Activated effector memory CD4-positive, alpha-beta T cell treated with anti-CD3 and anti-CD28 coated beads, Interleukin-2, amount 50 U/mL, for 16 hours (primary cell): ENCODE measurements around the gene TANGO2.

Experiments used
- DNase-seq: peaks from one replicate; pipeline ENCODE4 v3.0.0-alpha.2; 2020

TANGO2 gene

DNA sequence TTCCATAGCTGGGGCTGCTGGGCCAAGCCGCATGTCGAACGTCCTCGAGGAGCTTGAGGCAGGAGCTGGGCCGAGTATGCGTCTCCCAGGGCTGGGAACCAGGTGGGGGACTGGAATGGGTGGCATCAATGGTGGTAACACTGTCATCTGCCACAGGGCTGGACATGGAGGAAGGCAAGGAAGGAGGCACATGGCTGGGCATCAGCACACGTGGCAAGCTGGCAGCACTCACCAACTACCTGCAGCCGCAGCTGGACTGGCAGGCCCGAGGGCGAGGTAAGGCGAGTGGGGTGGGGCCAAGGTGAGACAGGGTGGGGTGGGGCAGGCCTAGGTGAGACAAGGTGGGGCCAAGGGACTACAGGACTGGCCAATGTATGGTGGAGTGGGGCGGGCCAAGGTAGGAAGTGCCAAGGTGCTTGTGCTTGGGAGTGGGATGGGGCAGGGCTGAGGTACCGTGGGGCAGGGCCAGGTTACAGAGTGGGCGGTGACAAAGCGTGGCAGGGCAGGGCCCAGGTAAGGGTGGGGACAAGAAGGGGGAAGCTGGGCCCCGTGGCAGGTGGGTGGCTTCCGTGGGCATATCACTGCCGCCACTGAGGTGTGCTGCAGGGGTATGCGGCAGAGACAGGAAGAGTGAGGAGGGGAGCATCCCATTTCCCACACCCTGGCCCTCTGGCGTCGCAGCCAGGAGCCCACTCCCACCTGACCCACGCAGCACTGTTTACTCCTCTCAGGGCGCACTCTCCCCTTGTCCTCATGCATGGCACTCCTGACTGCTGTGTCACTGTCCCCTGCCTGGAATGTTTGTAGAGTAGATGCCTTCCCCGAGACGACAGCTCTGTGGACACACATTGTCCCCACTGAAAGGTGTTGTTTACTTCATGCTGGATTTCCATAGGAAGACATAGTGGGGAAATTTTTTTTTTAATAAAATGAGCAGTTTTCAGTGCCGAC is 31.7 kb downstream of the TANGO2 start:
- DNase-seq = no peak

DNA sequence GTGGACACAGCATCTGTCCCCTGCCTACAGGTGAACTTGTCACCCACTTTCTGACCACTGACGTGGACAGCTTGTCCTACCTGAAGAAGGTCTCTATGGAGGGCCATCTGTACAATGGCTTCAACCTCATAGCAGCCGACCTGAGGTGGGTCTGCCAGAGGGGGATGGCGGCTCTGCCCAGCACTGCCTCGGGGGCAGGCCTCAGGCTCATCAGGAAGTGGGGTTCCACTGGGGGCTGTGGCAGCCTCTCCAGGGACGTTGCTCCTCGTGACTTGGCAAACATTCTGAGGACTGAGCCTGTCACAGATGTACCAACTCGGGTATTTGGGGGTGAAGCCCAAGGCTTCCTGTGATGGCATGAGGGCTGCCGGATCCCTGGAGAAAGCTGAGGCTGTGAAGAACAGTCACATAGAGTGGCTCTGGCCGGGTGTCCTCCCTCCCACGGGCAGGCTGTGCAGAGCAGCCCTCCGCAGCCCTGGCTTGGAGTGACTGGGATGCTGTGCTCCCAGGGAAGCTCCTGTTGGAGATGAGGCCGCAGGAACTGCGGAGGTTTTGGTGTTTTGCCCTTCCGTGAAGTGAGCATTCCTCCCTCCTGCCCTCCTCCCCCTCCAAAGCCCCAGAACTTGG is 32.6 kb downstream of the TANGO2 start:
- DNase-seq = no peak

DNA sequence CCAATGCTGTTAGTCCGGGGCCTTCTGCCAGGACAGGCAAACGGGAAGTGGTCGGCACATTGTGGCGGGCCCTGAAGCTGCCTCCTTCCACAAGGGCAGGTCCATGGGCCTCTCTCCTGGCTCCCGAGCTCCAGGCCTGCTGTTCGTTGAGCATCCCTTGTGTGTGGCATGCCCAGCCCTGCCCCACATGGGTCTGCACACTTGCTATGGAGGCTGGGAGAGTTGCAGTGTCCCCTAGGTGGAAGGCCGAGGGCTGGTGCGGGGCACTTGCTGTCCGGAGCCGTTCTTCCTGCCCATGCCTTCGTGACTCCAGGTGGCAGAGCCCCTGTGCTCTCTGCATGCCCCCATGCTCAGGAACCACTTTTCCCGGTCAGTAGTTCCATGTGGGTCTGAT is 33.1 kb downstream of the TANGO2 start:
- DNase-seq = no peak

DNA sequence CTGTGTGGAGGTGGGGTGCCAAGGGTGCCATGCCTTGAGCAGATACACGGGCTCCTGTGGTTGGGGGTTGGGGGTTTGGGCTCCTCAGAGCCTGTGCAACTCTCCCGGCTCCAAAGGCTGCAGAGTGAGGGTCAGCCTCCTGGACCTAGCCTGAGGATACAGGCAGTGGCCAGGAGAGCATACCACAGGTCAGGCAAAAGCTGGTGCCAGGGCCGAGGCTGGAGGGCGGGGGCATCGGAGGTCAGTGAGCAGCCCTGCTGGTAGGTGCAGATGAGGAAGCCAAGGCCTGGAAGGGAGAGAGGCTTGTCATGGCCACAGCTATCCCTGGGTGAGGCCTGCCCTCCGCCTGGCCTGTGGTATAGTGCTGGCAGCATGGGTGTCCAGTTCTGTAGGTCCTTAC is 33.6 kb downstream of the TANGO2 start:
- DNase-seq = no peak

- DNase-seq = no peak
These were observed 34.2 kb downstream of the TANGO2 start for GRCh38 chr22:20055144-20055543.

DNA sequence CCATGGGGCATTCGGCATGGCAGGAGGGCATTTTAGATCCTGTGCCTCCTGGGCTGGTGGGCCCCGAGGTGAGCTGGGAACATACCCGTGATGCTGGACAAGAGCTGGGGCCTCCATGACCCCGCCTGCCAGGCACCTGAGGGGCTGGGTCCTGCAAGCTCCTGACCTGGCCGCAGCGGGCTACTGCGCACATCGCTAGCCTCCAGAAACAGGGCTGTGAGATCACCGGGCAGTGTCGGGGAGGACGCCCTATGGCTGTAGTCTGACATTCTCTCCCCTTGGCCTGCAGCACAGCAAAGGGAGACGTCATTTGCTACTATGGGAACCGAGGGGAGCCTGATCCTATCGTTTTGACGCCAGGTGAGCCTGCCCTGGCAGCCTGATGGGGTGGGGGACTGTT is 34.7 kb downstream of the TANGO2 start:
- DNase-seq = no peak

DNA sequence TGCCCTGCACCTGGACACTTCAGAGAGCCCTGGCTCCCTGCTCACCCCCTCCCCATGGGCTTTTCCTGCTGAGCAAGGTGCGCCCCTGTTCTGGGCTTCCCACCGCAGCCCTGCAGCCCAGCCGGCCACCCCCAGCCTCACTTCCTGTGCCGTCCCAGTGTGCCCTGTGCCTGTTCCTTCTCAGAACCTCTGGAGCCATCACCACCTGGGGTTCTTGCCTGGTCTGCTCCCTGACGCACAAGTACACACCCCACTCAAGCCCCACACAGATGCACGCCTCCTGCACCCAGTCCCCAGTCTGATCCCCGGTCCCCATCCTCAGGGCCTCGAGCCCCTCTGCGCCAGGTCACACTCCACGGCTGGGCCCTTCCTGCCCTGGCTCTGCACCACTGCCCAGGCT is 35.3 kb downstream of the TANGO2 start:
- no peak for DNase-seq

DNA sequence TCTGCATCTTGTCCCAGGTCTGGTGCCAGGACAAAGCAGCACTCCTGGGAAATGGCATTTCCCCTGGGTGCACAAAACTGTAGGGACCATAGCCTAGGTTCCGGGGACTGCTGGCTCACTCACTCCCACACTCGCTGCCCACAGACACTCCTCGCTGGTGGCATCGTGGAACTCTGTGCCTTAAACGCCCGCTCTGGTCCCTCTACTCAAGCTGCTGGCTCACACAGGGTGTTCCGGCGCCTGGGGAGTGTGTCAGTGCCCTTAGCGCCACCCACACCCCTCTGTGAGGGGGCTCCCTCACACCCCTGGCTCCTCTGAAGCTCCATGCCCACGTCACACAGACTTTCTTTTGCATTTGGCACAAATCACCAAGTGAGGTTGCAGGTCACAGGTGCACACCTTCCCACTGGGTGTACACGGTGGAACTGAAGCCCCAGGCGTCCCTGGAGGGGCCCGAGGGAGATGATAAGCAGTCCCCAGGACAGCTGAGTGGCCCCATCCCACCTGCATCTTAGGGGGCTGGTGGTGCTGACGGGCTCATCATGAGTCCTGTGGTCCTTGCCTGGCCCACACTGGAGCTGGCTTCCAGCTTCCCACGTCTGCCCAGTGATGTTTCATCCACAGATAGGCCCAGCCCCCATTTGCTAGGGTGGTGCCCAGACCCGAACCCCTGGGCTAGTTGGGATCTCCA is 35.9 kb downstream of the TANGO2 start:
- no peak for DNase-seq

- DNase-seq = no peak
These were observed 36.8 kb downstream of the TANGO2 start for GRCh38 chr22:20057596-20058268.

- DNase-seq = no peak
These were observed 38.3 kb downstream of the TANGO2 start for GRCh38 chr22:20058989-20059770.

DNA sequence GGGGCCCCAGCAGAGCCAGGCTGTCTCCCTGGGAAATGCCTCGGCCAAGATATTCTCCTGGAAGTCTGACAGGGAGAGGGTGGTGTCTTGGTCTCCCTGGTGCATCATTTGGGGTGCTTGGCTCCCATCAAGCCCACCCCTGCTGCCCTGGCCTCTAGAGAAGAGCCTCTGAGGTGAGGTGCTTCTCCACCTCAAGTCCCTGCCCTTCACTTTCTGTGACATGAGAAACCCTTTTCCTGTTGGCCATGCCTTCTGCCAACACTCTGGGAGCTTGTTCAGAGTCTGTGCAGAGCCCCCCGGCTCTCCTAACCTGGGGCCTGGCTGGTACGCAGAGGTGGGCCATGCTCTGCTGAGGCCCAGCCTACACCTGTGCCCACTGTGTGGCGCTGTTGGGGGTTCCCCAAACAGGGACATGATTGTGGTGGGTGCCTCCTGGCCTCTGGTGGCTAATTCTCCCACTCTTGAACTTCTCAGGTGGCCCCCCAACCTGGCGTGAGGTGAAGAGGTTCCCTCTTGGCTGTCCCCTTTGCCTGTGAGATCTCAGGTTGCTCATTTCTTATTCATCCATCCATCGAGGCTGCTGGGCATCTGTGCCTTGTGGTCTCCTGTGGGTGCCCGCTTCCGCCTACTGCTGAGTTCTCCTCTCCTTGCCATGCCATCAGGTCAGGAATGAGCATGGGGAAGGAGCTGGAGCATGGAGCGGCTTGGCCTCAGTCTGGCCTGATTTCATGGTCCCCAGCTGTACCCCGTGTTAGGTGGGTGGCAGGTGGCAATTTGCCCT is 40.0 kb downstream of the TANGO2 start:
- no peak for DNase-seq

- DNase-seq = no peak
These were observed 40.6 kb downstream of the TANGO2 start for GRCh38 chr22:20061481-20061861.

- DNase-seq = no peak
These were observed 41.3 kb downstream of the TANGO2 start for GRCh38 chr22:20062043-20062765.

GRCh38 chr22:20062766-20063083 is 41.8 kb downstream of the TANGO2 start:
- DNase-seq = no peak

DNA sequence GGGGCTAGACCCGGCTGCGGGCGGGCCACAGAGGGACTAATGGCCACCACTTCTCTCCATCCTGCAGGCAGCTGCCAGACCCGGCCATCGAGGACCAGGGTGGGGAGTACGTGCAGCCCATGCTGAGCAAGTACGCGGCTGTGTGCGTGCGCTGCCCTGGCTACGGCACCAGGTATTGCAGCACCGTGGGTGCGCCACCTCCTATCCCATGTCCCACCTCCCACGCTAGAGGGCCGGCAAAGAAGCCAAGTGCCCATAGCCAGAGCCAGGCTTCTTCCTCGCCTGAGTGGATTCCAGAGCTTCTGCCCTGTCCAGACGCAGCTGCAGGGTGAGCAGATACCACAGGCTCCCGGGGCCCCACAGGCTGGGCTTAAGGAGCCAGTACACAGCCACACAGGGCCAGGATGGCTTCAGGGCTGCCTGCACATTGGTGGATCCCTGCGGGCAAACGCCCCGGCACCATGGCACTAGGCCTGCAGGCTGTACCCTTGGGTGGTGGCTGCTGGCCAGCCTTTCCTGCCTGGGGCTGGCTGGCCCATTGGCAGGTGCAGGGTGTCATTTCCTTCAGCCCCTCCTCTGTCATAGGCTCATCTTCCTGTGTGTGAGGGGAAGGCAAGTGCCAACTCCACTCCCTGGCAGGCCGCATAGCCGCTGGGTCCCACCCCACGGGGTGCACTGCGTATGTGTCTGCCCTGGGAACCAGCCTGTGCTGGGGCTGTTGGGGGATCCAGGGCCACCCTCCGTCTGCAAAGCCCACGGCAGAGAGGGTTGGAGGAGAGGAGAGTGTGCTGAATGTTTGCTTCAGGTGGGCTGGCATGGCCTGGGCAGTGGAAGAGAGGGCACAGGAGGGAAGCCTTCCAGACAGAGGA is 42.6 kb downstream of the TANGO2 start:
- no peak for DNase-seq

GRCh38 chr22:20064140-20064480 is 43.2 kb downstream of the TANGO2 start:
- DNase-seq = no peak

DNA sequence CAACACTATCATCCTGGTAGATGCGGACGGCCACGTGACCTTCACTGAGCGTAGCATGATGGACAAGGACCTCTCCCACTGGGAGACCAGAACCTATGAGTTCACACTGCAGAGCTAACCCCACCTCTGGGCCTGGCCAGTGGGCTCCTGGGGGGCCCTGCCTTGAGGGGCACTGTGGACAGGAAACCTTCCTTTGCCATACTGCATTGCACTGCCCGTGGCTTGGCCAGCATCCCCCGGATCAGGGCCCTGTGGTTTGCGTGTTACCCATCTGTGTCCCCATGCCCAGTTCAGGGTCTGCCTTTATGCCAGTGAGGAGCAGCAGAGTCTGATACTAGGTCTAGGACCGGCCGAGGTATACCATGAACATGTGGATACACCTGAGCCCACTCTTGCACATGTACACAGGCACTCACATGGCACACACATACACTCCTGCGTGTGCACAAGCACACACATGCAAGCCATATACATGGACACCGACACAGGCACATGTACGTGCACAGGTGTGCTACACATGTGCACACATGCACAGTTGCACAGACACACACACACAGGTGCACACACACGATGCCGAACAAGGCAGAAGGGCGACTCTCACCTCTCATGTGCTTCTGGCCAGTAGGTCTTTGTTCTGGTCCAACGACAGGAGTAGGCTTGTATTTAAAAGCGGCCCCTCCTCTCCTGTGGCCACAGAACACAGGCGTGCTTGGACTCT is 43.8 kb downstream of the TANGO2 start:
- DNase-seq = no peak

DNA sequence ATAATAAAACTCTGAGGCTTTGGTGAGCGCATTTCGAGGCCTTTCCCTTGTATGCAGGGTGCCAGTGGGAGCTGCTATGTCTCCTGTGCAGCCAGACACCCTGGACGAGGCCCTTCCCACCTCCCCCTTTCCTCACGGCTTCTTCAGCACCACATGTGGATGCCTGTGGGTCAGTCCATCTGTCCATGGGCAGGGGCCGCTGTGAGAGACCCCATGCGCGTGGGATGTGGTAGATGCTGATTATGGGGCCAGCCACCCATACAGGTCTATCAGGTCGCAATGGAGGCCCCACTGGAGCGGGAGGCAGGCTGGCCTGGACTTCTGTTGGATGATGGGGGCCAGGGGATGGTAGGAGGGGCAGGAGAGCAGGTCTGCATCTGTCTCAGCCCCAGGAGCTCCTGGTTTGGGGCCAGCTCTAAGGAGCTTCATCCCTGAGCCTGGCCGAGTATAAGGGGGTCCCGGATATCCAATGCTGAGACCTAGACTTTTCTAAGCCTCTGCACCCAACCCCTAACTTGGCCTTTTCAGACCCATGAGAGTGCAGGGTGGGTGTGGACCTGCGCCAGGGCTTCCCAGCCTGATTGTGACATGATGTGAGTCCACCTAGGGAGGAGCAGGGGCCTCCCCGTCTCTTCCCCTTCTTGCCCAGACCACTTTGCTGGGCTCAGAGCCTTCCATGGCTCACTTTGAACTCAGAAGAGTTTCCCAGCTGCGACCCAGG is 45.1 kb downstream of the TANGO2 start:
- DNase-seq = no peak
